Upper lobe of left lung (tissue), 6 donors: Measurements from ENCODE around the gene IDH3A. TPM values are rescaled to one million over a fixed set of nuclear protein-coding genes. Genes with fewer than 3 reads are reported as not detected.

Experiments
- ATAC-seq, 2 donors: fragments of 200-7000 bp; cut with Tn5 transposase; one replicate each; pipeline ENCODE4 v1.9.1; 2022; ENCODE audit warnings: mild to moderate bottlenecking in 2 of 2, moderate library complexity in 2 of 2; ENCODE audit not compliant: low FRiP score in 2 of 2
- DNase-seq, 2 donors: peaks; one replicate each; pipeline ENCODE4 v3.0.0-alpha.2; 2019 to 2020
- H3K27ac ChIP-seq, 4 donors: fragments of 200-600 bp; sonication (generic); one replicate each; pipeline ENCODE4 v1.5.1; 2016 to 2019
- H3K27me3 ChIP-seq, 4 donors: fragments of 200-600 bp; sonication (generic); one replicate each; pipeline ENCODE4 v1.5.1; 2017 to 2019
- H3K36me3 ChIP-seq, 4 donors: fragments of 200-600 bp; sonication (generic); one replicate each; pipeline ENCODE4 v1.5.1; 2016 to 2019
- H3K4me1 ChIP-seq, 4 donors: fragments of 200-600 bp; sonication (generic); one replicate each; pipeline ENCODE4 v1.5.1; 2018 to 2019
- H3K4me3 ChIP-seq, 4 donors: fragments of 200-600 bp; sonication (generic); one replicate each; pipeline ENCODE4 v1.5.1; 2017 to 2019; ENCODE audit warnings: mild to moderate bottlenecking in 2 of 4, moderate library complexity in 1 of 4
- H3K9me3 ChIP-seq, 4 donors: fragments of 200-600 bp; sonication (generic); one replicate each; pipeline ENCODE4 v1.5.1; 2018 to 2019
- EP300 ChIP-seq, 4 donors: sonication (generic); formaldehyde crosslinking; IDR thresholded peaks; one replicate each; pipeline ENCODE4 v1.5.1; 2017; ENCODE audit warnings: antibody characterized with exemption in 4 of 4, control low read depth in 2 of 4
- POLR2A ChIP-seq, 4 donors: fragments of 450-650 bp; IDR thresholded peaks; one replicate each; pipeline ENCODE4 v1.5.1; 2016 to 2017; ENCODE audit warnings: antibody characterized with exemption in 4 of 4, mild to moderate bottlenecking in 2 of 4
- POLR2AphosphoS5 ChIP-seq, 2 donors: sonication (generic); formaldehyde crosslinking; IDR thresholded peaks; one replicate each; pipeline ENCODE4 v1.5.1; 2017; ENCODE audit warnings: antibody characterized with exemption in 2 of 2
- WGBS, 2 donors: methylation state at CpG; one replicate each; pipeline ENCODE4 v1.1.5; 2017 to 2018; 5-methylcytosine and 5-hydroxymethylcytosine counted together
- total RNA-seq, 6 donors: library from RNA; depleted of rRNA in 4 of 6; stranded (reverse); fragments of >200 nt in 4 of 6; gene quantifications; one replicate each; pipeline versions ENCODE4 v1.1.0 to v1.2.1, GENCODE V29; 2016 to 2021
- TF ChIP-seq, protein P1 (sequence below), 6 experiments: fragments of 450-650 bp in 4 of 6; fragments of 200-600 bp in 2 of 6; sonication (generic) in 2 of 6; IDR thresholded peaks; one replicate each; pipeline ENCODE4 v1.5.1; 2016 to 2019; ENCODE audit warnings: antibody characterized with exemption in 6 of 6
- donor health status: DM: no; HTN: no; CAD: no; lungs with moderate emphysema.
- donor health status: DM: no; HTN: yes; CAD: no; lungs with severe emphysema.

IDH3A gene
- total RNA-seq, 6 donors from 2014 or later = 17.5 to 80.1 (median 48.2) TPM

DNA sequence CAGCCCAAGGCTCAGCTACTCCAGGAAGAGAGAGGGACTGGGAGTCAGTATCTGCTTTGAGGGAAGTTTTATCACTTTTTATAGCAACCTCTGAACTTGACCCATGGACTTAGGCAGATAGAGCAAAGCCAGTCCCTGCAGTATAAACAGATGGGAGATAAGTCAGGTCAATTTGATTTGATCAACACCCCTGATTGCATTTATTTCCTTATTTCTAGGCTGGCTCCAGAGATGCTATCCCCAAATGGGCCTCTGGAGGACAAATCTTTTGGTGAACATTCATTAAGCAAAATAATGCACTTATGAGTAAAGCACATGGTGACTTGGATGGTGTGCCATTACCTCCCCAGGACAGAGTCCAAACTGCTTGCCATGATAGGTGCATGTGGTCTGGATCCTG, 8.9 kb upstream of the IDH3A start:
- H3K4me1 ChIP-seq = no peaks in the 10 kb centered on the region
- H3K9me3 ChIP-seq = no peaks in the 10 kb centered on the region
- no peaks in the 10 kb centered on the region for H3K36me3 ChIP-seq
- DNase-seq (no peak), ATAC-seq (no peak)
- H3K4me3 ChIP-seq = no peak overlapping the region
- no peaks in the 10 kb centered on the region for H3K27me3 ChIP-seq
- TF ChIP-seq POLR2A (IDR thresholded peaks at IDR 0.05) (no peak), EP300 (IDR thresholded peaks at IDR 0.05) (no peak), POLR2AphosphoS5 (IDR thresholded peaks at IDR 0.05) (no peak)
- TF ChIP-seq, protein P1, sequence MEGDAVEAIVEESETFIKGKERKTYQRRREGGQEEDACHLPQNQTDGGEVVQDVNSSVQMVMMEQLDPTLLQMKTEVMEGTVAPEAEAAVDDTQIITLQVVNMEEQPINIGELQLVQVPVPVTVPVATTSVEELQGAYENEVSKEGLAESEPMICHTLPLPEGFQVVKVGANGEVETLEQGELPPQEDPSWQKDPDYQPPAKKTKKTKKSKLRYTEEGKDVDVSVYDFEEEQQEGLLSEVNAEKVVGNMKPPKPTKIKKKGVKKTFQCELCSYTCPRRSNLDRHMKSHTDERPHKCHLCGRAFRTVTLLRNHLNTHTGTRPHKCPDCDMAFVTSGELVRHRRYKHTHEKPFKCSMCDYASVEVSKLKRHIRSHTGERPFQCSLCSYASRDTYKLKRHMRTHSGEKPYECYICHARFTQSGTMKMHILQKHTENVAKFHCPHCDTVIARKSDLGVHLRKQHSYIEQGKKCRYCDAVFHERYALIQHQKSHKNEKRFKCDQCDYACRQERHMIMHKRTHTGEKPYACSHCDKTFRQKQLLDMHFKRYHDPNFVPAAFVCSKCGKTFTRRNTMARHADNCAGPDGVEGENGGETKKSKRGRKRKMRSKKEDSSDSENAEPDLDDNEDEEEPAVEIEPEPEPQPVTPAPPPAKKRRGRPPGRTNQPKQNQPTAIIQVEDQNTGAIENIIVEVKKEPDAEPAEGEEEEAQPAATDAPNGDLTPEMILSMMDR (IDR thresholded peaks at IDR 0.05) = no peak
- H3K27ac ChIP-seq = no peak overlapping the region

DNA sequence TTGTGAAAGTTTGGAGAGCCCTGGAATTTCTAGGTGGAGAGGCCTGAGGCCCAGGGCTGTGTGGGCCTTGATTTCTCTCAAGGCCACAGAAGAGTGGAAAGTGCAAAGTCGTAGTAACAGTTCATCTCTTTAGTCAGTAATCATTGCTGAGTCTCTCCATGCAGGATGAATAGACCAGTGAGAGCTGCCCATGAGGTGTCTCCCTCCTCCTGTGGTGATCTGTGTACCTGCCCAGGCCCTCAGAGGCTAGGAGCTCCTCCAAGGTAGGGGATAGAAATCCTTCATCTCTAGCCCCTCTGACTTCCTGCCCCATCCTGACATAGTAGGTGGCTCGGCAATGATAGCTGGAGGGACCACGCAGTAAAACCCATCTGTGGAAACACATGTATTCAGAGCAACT, 6.8 kb upstream of the IDH3A start:
- no peaks in the 10 kb centered on the region for H3K4me1 ChIP-seq
- WGBS, 2 donors = 89 to 94% methylated on average over 3 of the region's 3 CpGs
- no peaks in the 10 kb centered on the region for H3K9me3 ChIP-seq
- no peaks in the 10 kb centered on the region for H3K27me3 ChIP-seq
- TF ChIP-seq EP300 (IDR thresholded peaks at IDR 0.05) (no peak), POLR2A (IDR thresholded peaks at IDR 0.05) (no peak), POLR2AphosphoS5 (IDR thresholded peaks at IDR 0.05) (no peak)
- TF ChIP-seq, protein P1 (IDR thresholded peaks at IDR 0.05) = no peak
- H3K36me3 ChIP-seq = no peaks in the 10 kb centered on the region
- ATAC-seq (no peak), DNase-seq (no peak)
- H3K27ac ChIP-seq = no peak overlapping the region
- H3K4me3 ChIP-seq = no peak overlapping the region

DNA sequence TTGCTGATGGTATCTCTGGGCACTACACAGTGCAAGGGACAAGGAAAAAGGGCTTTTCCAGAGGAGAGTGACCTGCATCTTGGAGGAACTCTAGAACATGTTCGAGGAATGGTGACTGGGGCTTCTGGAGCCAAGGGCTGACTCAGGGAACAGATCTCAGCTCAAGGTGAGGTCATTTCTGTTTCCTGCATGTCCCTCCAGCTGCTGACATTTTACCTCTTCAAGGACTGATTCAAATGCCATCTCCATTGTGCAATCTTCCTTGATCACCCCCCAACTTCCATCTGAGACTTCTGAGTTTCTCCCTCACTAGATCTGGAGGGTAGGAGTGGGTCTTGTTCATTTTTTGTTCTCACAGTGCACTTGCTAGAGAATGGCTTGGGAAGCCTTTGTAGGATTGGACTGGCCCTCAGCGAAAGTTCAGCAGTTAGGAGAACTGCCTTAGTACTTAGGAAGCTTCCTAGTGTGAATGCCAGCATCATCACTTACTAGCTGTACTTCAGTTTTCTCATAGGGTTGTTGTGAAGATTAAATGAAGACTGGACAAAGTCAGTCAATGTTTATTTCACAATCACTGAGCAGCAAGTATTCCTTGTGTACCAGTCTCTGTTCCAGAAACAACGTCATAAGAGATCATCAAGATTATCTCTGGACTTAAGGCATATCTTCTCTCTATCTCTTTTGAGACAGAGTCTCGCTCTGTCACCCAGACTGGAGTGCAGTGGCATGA, 2.6 kb upstream of the IDH3A start:
- TF ChIP-seq POLR2A (IDR thresholded peaks at IDR 0.05) (no peak), POLR2AphosphoS5 (IDR thresholded peaks at IDR 0.05) (no peak), EP300 (IDR thresholded peaks at IDR 0.05) (no peak)
- TF ChIP-seq, protein P1 (IDR thresholded peaks at IDR 0.05) = no peak
- Histone ChIP-seq H3K27ac (no peak overlapping the region), H3K4me1 (peaks cover 12 to 20% (median 13%) of the 10 kb centered on the region in 4 donors), H3K9me3 (no peaks in the 10 kb centered on the region), H3K27me3 (no peaks in the 10 kb centered on the region), H3K4me3 (no peak overlapping the region), H3K36me3 (no peaks in the 10 kb centered on the region)
- ATAC-seq (no peak), DNase-seq (no peak)
- WGBS, 2 donors = 85 to 93% methylated on average over 3 to 4 of the region's 4 CpGs

DNA sequence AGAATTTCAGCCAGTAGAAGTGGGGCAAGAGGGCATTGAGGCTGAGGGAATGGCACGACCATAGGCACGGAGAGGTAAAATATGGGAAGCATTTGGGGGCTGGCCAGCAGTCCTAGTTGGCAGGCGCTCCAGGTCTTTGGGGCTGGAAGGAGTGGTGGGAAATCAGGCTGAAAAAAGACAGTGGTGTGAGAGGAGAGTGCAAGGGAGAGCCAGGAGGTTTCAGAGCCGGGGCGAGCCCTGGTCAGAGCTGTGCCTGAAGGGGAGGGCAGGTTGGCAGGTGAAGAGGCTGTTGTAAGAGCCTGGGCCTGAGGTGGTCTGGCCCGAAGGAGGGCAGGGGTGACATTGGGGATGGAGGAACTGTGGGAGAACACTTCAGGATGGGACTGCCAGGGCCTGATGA, 1.6 kb upstream of the IDH3A start:
- DNase-seq (no peak), ATAC-seq (no peak)
- H3K9me3 ChIP-seq = no peaks in the 10 kb centered on the region
- H3K36me3 ChIP-seq = no peaks in the 10 kb centered on the region
- WGBS, 2 donors = 93 to 94% methylated on average over 6 of the region's 6 CpGs
- no peak overlapping the region for H3K4me3 ChIP-seq
- TF ChIP-seq EP300 (IDR thresholded peaks at IDR 0.05) (no peak), POLR2AphosphoS5 (IDR thresholded peaks at IDR 0.05) (no peak), POLR2A (IDR thresholded peaks at IDR 0.05) (no peak)
- TF ChIP-seq, protein P1 (IDR thresholded peaks at IDR 0.05) = no peak
- no peak overlapping the region for H3K27ac ChIP-seq
- peaks cover 12 to 20% (median 13%) of the 10 kb centered on the region in 4 donors for H3K4me1 ChIP-seq
- no peaks in the 10 kb centered on the region for H3K27me3 ChIP-seq
